GM20000 (cell line): Measurements from ENCODE around the gene EID2.

ENCODE experiments used
- DNase-seq: peaks from one replicate; pipeline ENCODE4 v3.0.0; 2012; ENCODE audit warnings: low spot score
- CTCF ChIP-seq: IDR thresholded peaks from 2 replicates; pipeline ENCODE4 v1.5.1; 2012; ENCODE audit warnings: mild to moderate bottlenecking, control low read depth; ENCODE audit errors: extremely low read depth, missing control alignments

The EID2 gene

GRCh38 chr19:39518458-39518857 lies 21.5 kb downstream of the EID2 start:
- no peak for TF ChIP-seq CTCF
- DNase-seq, result no peak

- DNase-seq, result no peak
- no peak for TF ChIP-seq CTCF
Measured at GRCh38 chr19:39517432-39517831, 22.5 kb downstream of the EID2 start.

GRCh38 chr19:39516270-39516669 lies 23.7 kb downstream of the EID2 start:
- DNase-seq, result no peak
- TF ChIP-seq CTCF, result no peak

- TF ChIP-seq CTCF, result no peak
Measured at GRCh38 chr19:39515551-39516191, 24.3 kb downstream of the EID2 start.

GRCh38 chr19:39514840-39515550 lies 25.0 kb downstream of the EID2 start, which contains the start of gene SELENOV:
SELENOV (plus strand) TSS chr19:39515139; CDS start chr19:39515213, 74 bp downstream.
- TF ChIP-seq CTCF, result no peak
- peak; percentile 44 for DNase-seq

More at GRCh38 chr19:39515551-39516191, 24.3 kb downstream of the EID2 start:
- no peak for DNase-seq

GRCh38 chr19:39512988-39513387 lies 27.0 kb downstream of the EID2 start:
- TF ChIP-seq CTCF, result no peak
- DNase-seq, result no peak

GRCh38 chr19:39509233-39509632 lies 30.7 kb downstream of the EID2 start:
- no peak for TF ChIP-seq CTCF
- DNase-seq, result no peak
